H9 (cell line): ENCODE results near the gene C12orf57. TPM values are rescaled to one million over a fixed set of nuclear protein-coding genes. Genes with fewer than 3 reads are reported as not detected.

Experiments used
- DNase-seq: peaks from one replicate; pipeline ENCODE4 v3.0.0-alpha.2; 2017
- H2AFZ ChIP-seq: one replicate; pipeline ENCODE4 v1.6.1; 2013; ENCODE audit warnings: mild to moderate bottlenecking, low read length, control low read depth, moderate library complexity
- H2AK5ac ChIP-seq: 2 replicates; pipeline ENCODE4 v1.6.1; 2013; ENCODE audit warnings: low read length, control low read depth, mixed read lengths; ENCODE audit not compliant: insufficient read length
- H2BK120ac ChIP-seq: one replicate; pipeline ENCODE4 v1.6.1; 2013; ENCODE audit warnings: low read depth, mild to moderate bottlenecking, low read length, control low read depth, inconsistent platforms; ENCODE audit not compliant: poor library complexity, severe bottlenecking
- H2BK12ac ChIP-seq: 2 replicates; pipeline ENCODE4 v1.6.1; 2013; ENCODE audit warnings: low read length, control low read depth, mixed read lengths, low read depth; ENCODE audit not compliant: insufficient read length
- H2BK15ac ChIP-seq: 2 replicates; pipeline ENCODE4 v1.6.1; 2013; ENCODE audit warnings: low read depth, low read length, control low read depth
- H2BK20ac ChIP-seq: one replicate; pipeline ENCODE4 v1.6.1; 2013; ENCODE audit warnings: low read depth, mild to moderate bottlenecking, low read length, control low read depth, inconsistent platforms; ENCODE audit not compliant: poor library complexity, severe bottlenecking
- H2BK5ac ChIP-seq: 2 replicates; pipeline ENCODE4 v1.6.1; 2013; ENCODE audit warnings: low read length, control low read depth, mixed read lengths; ENCODE audit not compliant: insufficient read length
- H3K14ac ChIP-seq: 2 replicates; pipeline ENCODE4 v1.6.1; 2013; ENCODE audit warnings: low read length, control low read depth; ENCODE audit not compliant: insufficient read depth
- H3K18ac ChIP-seq: 2 replicates; pipeline ENCODE4 v1.6.1; 2013; ENCODE audit warnings: low read depth, mild to moderate bottlenecking, mixed read lengths, low read length, control low read depth; ENCODE audit not compliant: insufficient read length
- H3K23ac ChIP-seq: 2 replicates; pipeline ENCODE4 v1.6.1; 2013; ENCODE audit warnings: low read length, control low read depth, mixed read lengths, low read depth; ENCODE audit not compliant: insufficient read length
- H3K23me2 ChIP-seq: 2 replicates; pipeline ENCODE4 v1.6.1; 2013; ENCODE audit warnings: low read depth, mild to moderate bottlenecking, mixed read lengths, low read length, control low read depth; ENCODE audit not compliant: insufficient read length, poor library complexity, severe bottlenecking
- H3K27ac ChIP-seq: 2 replicates; pipeline ENCODE4 v1.5.1; 2013; ENCODE audit warnings: low read length, control low read depth, mixed read lengths, low read depth; ENCODE audit not compliant: insufficient read length
- H3K27me3 ChIP-seq: 2 replicates; pipeline ENCODE4 v1.6.1; 2013; ENCODE audit warnings: low read length, control low read depth, inconsistent platforms; ENCODE audit not compliant: insufficient read depth
- H3K4ac ChIP-seq: 2 replicates; pipeline ENCODE4 v1.6.1; 2013; ENCODE audit warnings: low read depth, mild to moderate bottlenecking, control low read depth, inconsistent platforms, low read length, moderate library complexity
- H3K4me1 ChIP-seq: 2 replicates; pipeline ENCODE4 v1.6.1; 2013; ENCODE audit warnings: low read length, control low read depth, inconsistent platforms; ENCODE audit not compliant: insufficient read depth
- H3K4me2 ChIP-seq: 2 replicates; pipeline ENCODE4 v1.6.1; 2013; ENCODE audit warnings: low read length, control low read depth, mixed read lengths; ENCODE audit not compliant: insufficient read length, insufficient read depth
- H3K56ac ChIP-seq: 2 replicates; pipeline ENCODE4 v1.6.1; 2013; ENCODE audit warnings: low read depth, mild to moderate bottlenecking, mixed read lengths, low read length, control low read depth; ENCODE audit not compliant: insufficient read length
- H3K79me1 ChIP-seq: 2 replicates; pipeline ENCODE4 v1.6.1; 2013; ENCODE audit warnings: low read depth, mild to moderate bottlenecking, moderate library complexity, low read length, control low read depth, inconsistent platforms; ENCODE audit not compliant: insufficient read depth, poor library complexity, severe bottlenecking
- H3K79me2 ChIP-seq: 2 replicates; pipeline ENCODE4 v1.6.1; 2013; ENCODE audit warnings: low read length, control low read depth, inconsistent platforms; ENCODE audit not compliant: insufficient read depth
- H3K9ac ChIP-seq: 2 replicates; pipeline ENCODE4 v1.6.1; 2013; ENCODE audit warnings: low read length, control low read depth, mixed read lengths; ENCODE audit not compliant: insufficient read length; ENCODE audit errors: extremely low read depth
- H3K9me3 ChIP-seq: one replicate; pipeline ENCODE4 v1.6.1; 2013; ENCODE audit warnings: low read depth, low read length, inconsistent platforms; ENCODE audit not compliant: control insufficient read depth
- H3T11ph ChIP-seq: one replicate; pipeline ENCODE4 v1.6.1; 2013; ENCODE audit warnings: mild to moderate bottlenecking, low read length, control low read depth, inconsistent platforms
- H4K20me1 ChIP-seq: one replicate; pipeline ENCODE4 v1.6.1; 2013; ENCODE audit not compliant: control insufficient read depth, insufficient read length, insufficient read depth
- H4K5ac ChIP-seq: 2 replicates; pipeline ENCODE4 v1.6.1; 2013; ENCODE audit warnings: low read depth, mild to moderate bottlenecking, mixed read lengths, low read length, control low read depth; ENCODE audit not compliant: insufficient read length
- H4K8ac ChIP-seq: replicated peaks from 2 replicates; pipeline ENCODE4 v1.6.1; 2013; ENCODE audit warnings: low read length, control low read depth, mixed read lengths, low read depth; ENCODE audit not compliant: insufficient read length
- H4K91ac ChIP-seq: 2 replicates; pipeline ENCODE4 v1.6.1; 2013; ENCODE audit warnings: low read depth, mild to moderate bottlenecking, moderate library complexity, mixed read lengths, low read length, control low read depth; ENCODE audit not compliant: insufficient read length
- H3K27ac Mint-ChIP-seq, 3 experiments: 2 replicates in 2 of 3; 3 replicates in 1 of 3; pipeline ENCODE4 v1.8.0; 2020 to 2021; ENCODE audit warnings: mixed read lengths in 3 of 3, mild to moderate bottlenecking in 1 of 3, moderate library complexity in 1 of 3
- H3K27me3 Mint-ChIP-seq: 2 replicates; pipeline ENCODE4 v1.8.0; 2021; ENCODE audit warnings: low read depth, mild to moderate bottlenecking, moderate library complexity, mixed read lengths
- H3K36me3 Mint-ChIP-seq, 3 experiments: 2 replicates in 2 of 3; 3 replicates in 1 of 3; pipeline ENCODE4 v1.8.0; 2020 to 2021; ENCODE audit warnings: low read depth in 3 of 3, mixed read lengths in 3 of 3; ENCODE audit not compliant: insufficient read depth in 1 of 3
- H3K4me1 Mint-ChIP-seq, 2 experiments: 2 replicates each; pipeline ENCODE4 v1.8.0; 2020; ENCODE audit warnings: mixed read lengths in 2 of 2
- H3K4me3 Mint-ChIP-seq, 2 experiments: 2 replicates in 1 of 2; 3 replicates in 1 of 2; pipeline ENCODE4 v1.8.0; 2020 to 2021; ENCODE audit warnings: mild to moderate bottlenecking in 2 of 2, mixed read lengths in 2 of 2, moderate library complexity in 1 of 2
- H3K9me3 Mint-ChIP-seq, 2 experiments: 2 replicates in 1 of 2; 3 replicates in 1 of 2; pipeline ENCODE4 v1.8.0; 2020; ENCODE audit warnings: mild to moderate bottlenecking in 2 of 2, mixed read lengths in 2 of 2, moderate library complexity in 1 of 2
- CTCF ChIP-seq: fragments of 200-600 bp; sonication (generic); conservative IDR thresholded peaks from 3 replicates; pipeline ENCODE4 v1.8.0; 2021; ENCODE audit warnings: antibody characterized with exemption, mild to moderate bottlenecking
- WGBS: extraction: QIAGEN DNeasy Blood & Tissue Kit; methylation state at CpG from one replicate; pipeline ENCODE4 v1.1.7; 2013; ENCODE audit warnings: missing lambda C conversion rate, low lambda C conversion rate, mixed read lengths; ENCODE audit not compliant: insufficient read length; ENCODE audit errors: extremely low coverage; 5-methylcytosine and 5-hydroxymethylcytosine counted together
- total RNA-seq: library from RNA; stranded (reverse); gene quantifications from 2 replicates; pipeline ENCODE4 v1.2.1, GENCODE V29; 2021

The C12orf57 gene
- total RNA-seq, 1 experiment from 2014 or later, result 195 TPM

- no peak overlapping the region for H2BK12ac ChIP-seq
- Mint-ChIP-seq H3K27me3 (no peaks in the 10 kb centered on the region; the same call in 1 of the 2 replicates), H3K36me3 (peaks cover 0 to 6% (median 0%) of the 10 kb centered on the region in 3 experiments; a peak in 4 of 7 replicates), H3K27ac (no peak overlapping the region; a peak in 1 of 7 replicates), H3K9me3 (no peaks in the 10 kb centered on the region), H3K4me3 (no peak overlapping the region), H3K4me1 (peaks cover 15 to 34% of the 10 kb centered on the region in 2 experiments)
- H2BK120ac ChIP-seq, result no peak overlapping the region
- H3K9me3 ChIP-seq, result no peaks in the 10 kb centered on the region
- H4K20me1 ChIP-seq, result no peaks in the 10 kb centered on the region
- no peak overlapping the region for H3K9ac ChIP-seq
- H4K8ac ChIP-seq, result no peak overlapping the region
- DNase-seq, result no peak
- no peak overlapping the region for H3K23ac ChIP-seq
- H3K18ac ChIP-seq, result no peak overlapping the region
- H2BK15ac ChIP-seq, result no peak overlapping the region
- peaks cover 2% of the 10 kb centered on the region; the same call in 1 of the 2 replicates for H3K4me1 ChIP-seq
- no peak overlapping the region for H2AK5ac ChIP-seq
- H2BK20ac ChIP-seq, result no peak overlapping the region
- no peak overlapping the region for H4K91ac ChIP-seq
- no peak overlapping the region for H4K5ac ChIP-seq
- no peak overlapping the region for H3K14ac ChIP-seq
- no peaks in the 10 kb centered on the region for H3K79me1 ChIP-seq
- H3K27me3 ChIP-seq, result no peaks in the 10 kb centered on the region
- no peak overlapping the region for H3T11ph ChIP-seq
- no peak overlapping the region for H3K4ac ChIP-seq
- TF ChIP-seq CTCF, result no peak
- H2BK5ac ChIP-seq, result no peak overlapping the region
- H3K56ac ChIP-seq, result no peak overlapping the region
- H2AFZ ChIP-seq, result no peak overlapping the region
- H3K4me2 ChIP-seq, result no peak overlapping the region
- no peaks in the 10 kb centered on the region for H3K23me2 ChIP-seq
- WGBS, result no CpG with 5 or more reads among the region's 22 CpGs
- H3K79me2 ChIP-seq, result no peaks in the 10 kb centered on the region
- no peak overlapping the region for H3K27ac ChIP-seq
Measured at GRCh38 chr12:6955108-6956020, 11.5 kb downstream of the C12orf57 start.
